KBM-7 (cell line): ENCODE data around the gene ACTR3C.

ENCODE experiments used
- DNase-seq: peaks from one replicate; pipeline ENCODE4 v3.0.0-alpha.2; 2015
- in situ Hi-C: fragments of 300-500 bp; cut with MboI; formaldehyde crosslinking; loops from 2 replicates; pipeline ENCODE4 v1.14.3; 2020; ENCODE audit warnings: low sequenced_read_pairs, low pct_unique_long_range_greater_than_20kb, mixed read lengths

ACTR3C gene

DNA sequence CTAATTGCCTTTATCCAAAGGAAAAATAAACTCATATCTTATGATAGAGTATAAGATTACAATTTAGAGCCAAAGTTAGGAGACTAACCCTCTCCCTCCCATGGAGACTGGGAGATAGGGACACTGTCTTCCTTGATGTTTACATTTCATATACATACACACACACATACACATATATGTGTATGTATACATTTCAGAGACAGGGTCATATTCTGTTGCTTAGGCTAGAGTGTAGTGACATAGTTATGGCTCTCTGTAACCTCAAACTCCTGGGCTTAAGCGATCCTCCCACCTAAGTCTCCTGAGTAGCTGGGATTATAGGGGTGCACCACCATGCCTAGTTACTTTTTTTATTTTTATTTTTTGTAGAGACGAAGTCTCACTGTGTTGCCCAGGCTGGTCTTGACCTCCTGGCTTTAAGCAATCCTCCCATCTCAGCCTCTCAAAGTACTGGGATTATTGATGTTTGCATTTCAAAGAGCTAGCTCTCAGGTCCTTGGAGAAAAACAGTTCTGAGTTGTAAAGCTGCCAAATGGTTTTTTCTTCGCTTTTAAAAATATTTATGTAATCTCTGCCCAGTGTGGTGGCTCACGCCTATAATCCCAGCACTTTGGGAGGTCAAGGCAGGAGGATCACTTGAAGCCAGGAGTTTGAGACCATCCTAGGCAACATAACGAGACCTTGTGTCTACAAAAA, 37.2 kb upstream of the ACTR3C start:
- DNase-seq, result no peak
- in situ Hi-C loops, result no loop called here

DNA sequence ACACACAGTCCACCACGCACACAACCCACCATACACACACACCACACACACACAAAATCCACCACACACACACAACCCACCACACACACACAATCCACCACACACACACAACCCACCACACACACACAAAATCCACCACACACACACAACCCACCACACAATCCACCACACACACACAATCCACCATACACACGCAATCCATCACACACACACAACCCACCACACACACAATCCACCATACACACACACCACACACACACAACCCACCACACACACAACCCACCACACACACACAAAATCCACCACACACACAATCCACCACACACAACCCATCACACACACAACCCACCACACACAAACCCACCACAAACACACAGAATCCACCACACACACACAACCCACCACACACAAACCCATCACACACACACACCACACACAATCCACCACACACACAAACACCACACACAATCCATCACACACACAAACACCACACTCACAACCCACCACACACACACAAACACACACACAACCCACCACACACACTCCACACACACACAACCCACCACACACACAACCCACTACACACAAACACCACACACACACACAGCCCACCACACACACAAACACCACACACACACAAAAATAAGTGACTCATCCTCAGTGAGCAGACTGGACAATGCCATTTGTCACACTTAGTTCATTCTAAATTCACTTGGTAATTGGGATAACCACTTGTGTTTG, 36.4 kb upstream of the ACTR3C start:
- no peak for DNase-seq
- in situ Hi-C loops, result no loop called here

DNA sequence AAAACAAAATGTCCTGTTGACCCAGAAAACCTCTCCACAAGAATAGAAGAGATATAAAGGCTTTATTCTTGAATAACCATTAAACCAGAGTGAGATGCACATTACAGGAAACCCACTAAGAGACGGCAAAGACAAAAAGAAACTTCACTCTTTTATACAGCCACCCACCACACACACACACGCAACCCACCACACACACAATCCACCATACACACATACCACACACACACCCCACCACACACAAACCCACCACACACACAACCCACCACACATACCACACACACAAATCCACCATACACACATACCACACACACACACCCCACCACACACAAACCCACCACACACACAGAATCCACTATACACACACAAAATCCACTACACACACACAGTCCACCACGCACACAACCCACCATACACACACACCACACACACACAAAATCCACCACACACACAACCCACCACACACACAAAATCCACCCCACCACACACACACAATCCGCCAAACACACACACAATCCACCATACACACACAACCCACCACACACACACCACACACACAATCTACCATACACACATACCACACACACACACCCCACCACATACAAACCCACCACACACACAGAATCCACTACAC, 35.8 kb upstream of the ACTR3C start:
- in situ Hi-C loops, result no loop called here
- no peak for DNase-seq

DNA sequence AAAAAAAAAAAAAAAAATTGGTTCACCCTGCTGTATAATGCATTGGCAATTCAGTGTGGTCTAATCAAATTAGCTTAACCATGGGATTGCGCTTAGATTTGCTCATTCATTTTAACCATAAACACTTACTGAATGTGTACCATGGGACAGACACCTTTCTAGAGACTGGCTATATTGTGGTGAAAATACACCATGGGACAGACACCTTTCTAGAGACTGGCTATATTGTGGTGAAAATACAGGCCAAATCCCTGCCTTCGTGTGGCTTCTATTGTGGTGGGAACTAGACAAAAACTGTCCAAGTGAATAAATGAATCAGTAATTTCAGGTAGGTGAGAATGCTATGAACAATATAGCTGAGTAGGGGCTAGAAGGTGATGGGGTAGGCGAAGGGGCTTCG, 35.1 kb upstream of the ACTR3C start:
- in situ Hi-C loops, result no loop called here

DNA sequence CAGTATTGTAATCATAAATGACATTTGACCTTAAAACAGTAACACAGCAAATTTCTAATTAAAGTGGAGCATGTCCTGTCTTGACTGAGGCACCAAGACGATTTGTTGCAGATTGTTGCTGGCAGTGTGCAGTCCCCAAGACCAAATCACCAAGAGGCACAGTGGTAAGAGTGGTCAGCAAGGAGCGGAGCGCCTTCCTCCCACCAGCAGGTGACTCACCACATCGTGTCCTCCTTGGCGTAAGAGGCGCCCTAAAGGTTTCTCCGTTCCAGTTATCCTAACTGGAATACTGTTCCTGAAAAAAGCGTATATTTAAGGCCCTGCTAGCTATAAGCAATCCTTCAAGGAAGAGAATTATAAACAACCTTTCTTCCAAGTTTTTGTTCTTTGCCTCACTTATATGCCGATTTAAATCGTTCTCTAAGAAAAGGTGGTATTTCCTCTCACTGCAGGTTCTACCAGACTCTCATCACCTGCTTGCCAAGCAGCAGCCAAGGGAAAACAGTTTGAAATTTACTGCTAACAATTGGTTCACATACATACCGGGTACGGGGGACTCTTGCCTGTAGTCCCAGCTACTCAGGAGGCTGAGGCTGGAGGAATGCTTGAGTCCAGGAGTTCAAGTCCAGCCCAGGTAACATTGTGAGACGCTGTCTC, 34.6 kb upstream of the ACTR3C start:
- in situ Hi-C loops, result no loop called here
- DNase-seq, result no peak

More for the DNA sequence above, 35.1 kb upstream of the ACTR3C start:
- no peak for DNase-seq

DNA sequence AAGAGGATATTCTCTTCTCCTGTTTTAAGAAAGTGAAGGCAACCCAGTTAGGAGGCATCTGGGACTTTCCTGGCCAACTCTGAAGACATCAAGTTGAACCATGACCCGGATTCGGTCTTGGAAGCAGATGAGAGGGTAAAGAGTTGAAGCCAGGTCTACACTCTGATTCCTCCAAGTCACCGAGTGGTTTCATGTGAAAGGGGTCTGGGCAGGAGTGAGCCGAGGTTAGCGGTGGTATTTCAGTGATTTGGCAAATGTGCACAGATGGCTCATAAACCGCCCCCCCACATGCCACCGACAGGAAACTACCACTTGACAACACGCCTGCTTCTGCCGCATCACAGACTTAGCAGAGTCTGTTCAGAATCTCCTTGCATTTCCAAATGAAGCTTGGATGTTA, 33.9 kb upstream of the ACTR3C start:
- in situ Hi-C loops, result no loop called here
- peak; percentile 90 for DNase-seq

DNA sequence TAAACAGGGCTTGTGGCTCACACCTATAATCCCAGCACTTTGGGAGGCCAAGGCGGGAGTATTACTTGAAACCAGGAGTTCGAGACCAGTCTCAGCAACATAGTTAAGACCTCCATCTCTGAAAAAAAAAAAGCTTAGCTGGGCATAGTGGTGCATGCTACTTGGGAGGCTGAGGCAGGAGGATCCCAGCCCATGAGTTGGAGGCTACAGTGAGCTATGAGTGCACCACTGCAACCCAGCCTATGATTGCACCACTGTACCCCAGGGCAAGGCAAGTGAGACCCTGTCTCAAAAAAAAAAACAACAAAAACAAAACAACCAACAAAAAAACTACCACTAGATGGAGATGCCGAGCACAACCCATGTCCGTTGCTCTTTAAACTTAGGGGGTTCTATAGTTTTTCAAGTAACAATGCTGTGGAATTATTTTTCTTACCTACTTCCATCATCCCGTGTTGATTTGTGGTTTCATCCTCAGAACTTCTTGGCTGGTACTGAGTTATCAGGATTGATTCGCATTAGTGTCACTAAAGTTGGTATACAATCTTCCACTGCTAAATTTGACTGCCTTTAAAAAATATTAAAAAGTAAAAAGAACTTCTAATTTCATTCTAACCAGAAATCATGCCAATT, 33.0 kb upstream of the ACTR3C start:
- in situ Hi-C loops, result no loop called here

DNA sequence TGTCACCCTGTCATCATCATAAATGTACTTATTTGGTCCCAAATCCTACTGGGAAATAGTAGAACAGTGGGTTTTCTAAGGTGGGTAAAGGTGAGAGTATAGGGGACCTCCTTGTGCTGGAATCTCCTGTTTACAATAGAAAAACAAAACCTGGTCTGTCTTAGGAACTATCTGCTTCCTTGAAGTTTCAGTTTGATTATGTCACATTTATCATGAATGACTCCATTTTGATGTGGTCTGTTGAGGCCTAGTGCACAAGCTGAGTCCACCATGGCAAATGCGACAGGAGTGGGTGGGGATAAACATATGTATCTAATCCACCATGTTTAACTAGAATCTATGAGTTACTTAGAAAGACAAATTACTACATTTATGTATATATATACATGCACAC, 32.3 kb upstream of the ACTR3C start:
- no peak for DNase-seq
- in situ Hi-C loops, result no loop called here

More for the DNA sequence above, 33.0 kb upstream of the ACTR3C start:
- peak; percentile 68 for DNase-seq

DNA sequence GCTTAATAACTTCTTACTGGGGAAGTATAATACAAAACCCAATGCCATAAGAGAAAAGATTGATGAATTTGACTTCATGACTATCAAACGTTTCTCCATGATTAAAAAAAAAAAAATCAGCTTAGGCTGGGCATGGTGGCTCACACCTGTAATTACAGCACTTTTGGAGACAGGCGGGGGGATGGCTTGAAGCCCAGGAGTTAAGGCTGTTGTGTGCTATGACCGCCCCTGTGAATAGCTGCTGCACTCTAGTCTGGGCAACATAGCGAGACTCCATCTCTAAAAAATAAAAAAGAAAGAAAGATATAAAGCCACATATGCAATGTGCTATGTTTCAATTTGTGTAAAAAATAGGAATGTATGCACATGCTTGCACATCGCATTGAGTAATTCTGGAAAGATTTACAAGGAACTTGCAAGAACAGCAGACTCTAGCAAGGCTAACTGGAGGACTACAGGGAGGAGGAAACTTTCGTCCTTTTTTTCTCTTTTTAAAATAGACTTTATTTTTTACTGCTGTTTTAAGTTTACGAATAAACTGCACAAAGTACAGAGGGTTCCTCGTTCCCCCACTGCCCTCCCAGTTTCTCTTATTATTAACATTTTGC, 28.3 kb upstream of the ACTR3C start:
- no peak for DNase-seq
- in situ Hi-C loops, result no loop called here

DNA sequence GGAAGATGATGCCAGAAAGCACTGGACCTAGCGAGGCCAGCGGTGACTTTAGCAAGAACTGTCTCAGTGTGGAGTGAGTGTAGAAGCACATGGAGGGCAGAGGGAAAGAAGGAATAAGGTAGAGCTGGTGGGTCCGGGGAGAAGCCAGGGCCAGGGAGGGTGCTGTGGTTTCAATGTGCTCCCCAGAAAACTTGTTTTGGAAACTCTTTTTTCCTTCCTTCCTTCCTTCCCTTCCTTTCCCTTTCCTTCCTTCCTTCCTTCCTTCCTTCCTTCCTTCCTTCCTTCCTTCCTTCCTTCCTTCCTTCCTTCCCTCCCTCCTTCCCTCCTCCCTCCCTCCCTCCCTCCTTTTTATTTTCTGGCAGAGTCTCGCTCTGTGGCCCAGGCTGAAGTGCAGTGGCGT, 23.6 kb upstream of the ACTR3C start:
- in situ Hi-C loops, result no loop called here
- DNase-seq, result no peak

DNA sequence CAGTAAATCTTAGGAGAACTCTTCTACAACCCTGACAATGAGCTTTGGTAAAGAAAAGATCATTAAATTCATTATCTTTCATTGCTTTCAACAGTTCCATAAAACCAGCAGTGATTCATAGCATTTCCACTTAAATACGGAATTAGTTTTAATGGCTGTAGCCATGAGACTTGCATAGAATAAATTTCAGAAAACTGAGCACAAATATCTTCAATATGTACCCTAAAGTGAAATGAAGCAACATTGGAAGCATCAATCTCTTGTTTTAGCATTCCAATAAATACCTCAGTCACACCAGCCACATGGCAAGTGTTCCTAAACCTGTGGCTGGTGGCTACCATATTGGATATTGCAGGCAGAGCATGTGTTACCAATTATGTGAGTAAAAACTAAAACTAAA, 21.7 kb upstream of the ACTR3C start:
- no peak for DNase-seq
- in situ Hi-C loops, result no loop called here

DNA sequence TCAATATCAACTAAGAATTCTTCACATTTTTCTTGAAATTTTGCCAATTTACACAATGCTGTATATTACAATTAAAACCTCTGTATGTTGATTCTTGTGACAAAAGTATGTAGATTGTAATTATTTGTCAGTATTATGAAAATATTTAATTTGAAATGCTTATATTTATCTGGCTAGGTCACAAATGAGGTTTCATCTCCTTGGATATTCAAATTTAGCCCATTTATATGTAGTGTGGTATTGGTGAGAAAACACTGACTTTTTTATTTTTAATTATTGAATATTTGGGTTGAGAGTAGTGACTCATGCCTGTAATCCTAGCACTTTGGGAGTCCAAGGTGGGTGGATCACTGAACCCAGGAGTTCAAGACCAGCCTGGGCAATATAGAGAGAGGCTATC, 21.0 kb upstream of the ACTR3C start:
- in situ Hi-C loops, result no loop called here
- DNase-seq, result no peak

DNA sequence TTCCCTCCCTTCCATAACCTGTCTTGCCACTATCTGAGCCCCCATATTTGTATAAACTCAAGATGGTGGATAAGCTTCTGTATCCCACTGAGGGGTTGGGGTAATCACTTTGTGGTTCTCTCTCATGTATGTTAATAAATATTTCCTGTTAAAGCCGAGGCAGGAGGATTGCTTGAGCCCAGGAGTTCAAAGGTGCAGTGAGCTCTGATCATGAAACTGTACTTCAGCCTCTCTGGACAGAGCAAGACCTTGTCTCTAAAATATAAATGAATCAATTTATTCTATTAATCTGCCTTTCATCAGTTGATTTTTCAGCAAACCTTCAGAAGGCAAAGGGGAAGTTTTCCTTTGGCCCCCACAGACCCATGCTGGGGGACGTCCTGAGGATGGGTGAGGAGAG, 19.9 kb upstream of the ACTR3C start:
- in situ Hi-C loops, result no loop called here

DNA sequence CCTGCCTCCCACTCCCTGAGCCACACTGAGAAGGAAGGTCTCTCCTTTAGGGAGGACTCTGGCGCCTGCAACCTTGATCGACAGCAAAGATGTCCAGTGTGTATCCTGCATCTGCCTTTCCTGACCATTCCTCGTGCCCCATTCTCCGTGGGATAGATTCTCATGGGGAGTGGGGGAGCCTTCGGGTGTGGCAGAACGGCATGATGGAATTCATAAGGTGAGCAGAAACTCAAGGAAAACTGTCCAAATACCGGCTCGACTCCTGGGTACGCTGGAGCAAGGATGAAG, 18.7 kb upstream of the ACTR3C start:
- in situ Hi-C loops, result no loop called here
- no peak for DNase-seq

More for the DNA sequence above, 19.9 kb upstream of the ACTR3C start:
- DNase-seq, result no peak

DNA sequence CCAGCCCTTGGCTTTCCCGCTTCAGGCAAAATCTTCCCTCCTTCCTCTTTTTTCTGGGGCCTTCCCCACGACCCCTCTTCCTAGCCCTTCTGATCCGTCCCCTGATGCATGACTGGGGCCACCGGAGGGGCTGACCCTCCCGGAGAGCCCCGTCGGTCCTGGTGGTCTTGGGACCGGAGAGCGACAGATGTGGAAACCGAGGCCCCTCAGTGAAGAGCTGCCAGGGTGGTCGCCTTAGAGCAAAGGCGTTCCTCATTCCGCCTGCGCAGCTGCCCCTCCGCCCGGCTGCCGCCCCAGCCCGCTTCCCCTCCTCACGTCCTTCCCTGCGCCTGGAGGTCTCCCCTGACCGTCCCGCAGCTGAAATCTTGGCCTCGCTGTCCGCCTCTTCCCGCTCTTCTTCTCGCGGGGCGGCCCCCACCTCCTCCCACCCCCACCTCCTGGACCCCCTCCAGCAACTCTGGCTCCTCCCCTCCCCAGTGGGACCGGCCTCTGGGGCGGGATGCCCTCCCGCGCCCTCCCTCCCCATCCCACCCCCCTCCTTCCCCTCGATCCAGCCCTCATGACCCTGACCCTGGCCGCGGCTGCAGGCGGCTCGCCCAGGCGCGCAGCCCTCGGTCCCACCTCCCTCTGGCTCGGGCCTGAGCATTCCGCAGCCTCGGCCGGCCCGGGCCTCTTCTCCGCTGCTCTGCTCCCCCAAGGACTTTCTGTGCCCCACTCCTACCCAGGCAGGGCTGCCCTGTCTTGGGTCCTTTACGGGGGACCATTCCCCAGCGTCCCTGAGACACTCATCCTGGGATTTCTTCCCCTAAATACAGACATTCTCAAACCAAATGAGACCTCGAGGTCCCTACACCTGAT, 18.1 kb upstream of the ACTR3C start, which contains the start of gene RARRES2:
Gene RARRES2 (minus strand): TSS at position 367 of the 858 bp plus-strand sequence. CDS start 1,020 bp downstream, outside the sequence.
- no peak for DNase-seq
- in situ Hi-C loops, result no loop called here

DNA sequence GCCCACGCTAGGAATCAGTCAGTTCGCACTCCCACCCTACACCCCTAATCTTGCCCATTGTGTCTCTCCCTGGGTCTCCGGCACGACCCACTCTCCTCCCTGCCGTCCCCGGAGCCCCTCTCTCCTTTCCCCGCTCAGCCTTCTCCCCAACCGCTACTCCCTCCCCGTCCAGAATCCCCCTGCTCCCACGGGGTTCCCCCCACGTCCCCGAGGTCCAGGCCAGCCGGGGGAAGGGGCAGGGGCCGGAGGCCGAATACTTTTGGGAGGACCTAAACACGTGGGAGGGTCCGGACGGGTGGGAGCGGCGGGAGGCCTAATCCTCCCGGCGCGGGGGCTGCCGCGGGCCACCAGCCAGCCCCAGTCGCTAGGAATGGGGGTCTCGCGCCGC, 17.5 kb upstream of the ACTR3C start:
- in situ Hi-C loops, result no loop called here
- DNase-seq, result no peak

DNA sequence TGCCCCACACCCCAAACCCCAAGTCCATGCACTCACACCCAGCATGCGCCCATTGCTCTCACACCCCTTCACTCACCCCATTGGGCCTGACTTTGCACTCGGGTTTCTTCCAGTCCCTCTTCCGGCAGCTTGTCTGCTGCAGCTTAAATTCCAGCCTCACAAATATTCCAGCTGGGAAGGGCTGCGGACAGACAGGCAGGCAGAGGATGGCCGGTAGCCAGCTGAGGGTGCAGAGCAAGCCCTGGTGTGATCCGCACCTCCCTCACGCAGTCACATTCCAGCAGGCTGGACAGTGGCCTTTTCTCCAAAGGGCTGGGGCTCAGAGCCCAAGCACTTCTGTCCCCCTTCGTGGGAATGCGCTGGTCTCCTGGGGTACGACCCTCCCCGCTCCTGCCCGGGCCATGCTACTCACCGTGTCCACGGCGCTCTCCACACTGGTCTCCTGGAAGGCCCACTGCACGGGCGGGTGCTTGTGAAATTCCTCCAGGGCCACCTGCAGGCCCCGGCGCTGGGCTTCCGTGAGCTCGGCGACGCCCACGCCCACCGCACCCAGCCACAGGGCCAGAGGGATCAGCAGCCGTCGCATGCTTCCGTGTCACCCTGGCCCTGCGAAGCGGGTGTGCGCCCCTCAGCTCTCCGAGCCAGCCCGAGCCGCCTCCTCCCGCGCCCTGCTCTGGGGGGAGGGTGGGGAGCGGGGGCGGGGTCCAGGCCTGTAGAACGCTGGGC, 16.8 kb upstream of the ACTR3C start:
- in situ Hi-C loops, result no loop called here
- no peak for DNase-seq

DNA sequence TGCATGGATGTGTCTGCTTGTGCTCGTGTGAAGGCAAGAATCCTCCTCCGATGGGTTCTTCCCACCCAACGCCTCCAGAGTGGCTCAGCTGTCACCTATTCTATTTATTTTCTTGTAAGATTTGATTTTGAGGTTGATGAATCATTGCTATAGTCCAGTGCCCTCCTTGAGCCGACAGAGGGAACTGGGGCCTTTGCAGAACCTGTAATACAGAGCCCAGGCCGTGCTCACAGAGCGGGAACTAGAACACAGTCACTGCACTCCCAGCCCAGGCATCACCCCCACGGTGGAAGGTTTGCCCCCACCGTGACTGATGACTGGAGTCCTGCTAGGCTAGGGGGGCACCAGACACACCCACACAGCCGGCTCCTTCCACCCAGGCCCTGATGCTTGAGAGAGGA, 16.1 kb upstream of the ACTR3C start:
- DNase-seq, result no peak
- in situ Hi-C loops, result no loop called here
